Mammary epithelial cell (primary cell): ENCODE data around the gene CCDC184.

ENCODE experiments used
- CTCF ChIP-seq, 2 donors: IDR thresholded peaks in 1 of 2; conservative IDR thresholded peaks in 1 of 2; 2 replicates each; pipeline ENCODE4 v1.5.1; 2011 to 2012; ENCODE audit warnings: inconsistent platforms in 2 of 2, low read length in 2 of 2, mild to moderate bottlenecking in 2 of 2, control low read depth in 1 of 2, low read depth in 1 of 2; ENCODE audit not compliant: insufficient read depth in 1 of 2; ENCODE audit errors: extremely low read depth in 1 of 2
- EZH2 ChIP-seq: IDR thresholded peaks from 2 replicates; pipeline ENCODE4 v1.6.1; 2012; ENCODE audit warnings: low read length, inconsistent platforms, borderline replicate concordance

- TF ChIP-seq CTCF (conservative IDR thresholded peaks at IDR 0.05 in 1 of 2, IDR thresholded peaks at IDR 0.05 in 1 of 2; ENCODE audit: extremely low read depth in 1 of 2, insufficient read depth in 1 of 2, low read depth in 1 of 2, low read length in 2 of 2) (no peak), EZH2 (no peak)
These were observed 25.5 kb upstream of the CCDC184 start for GRCh38 chr12:48157889-48158370.
